Activated B cell treated with CpG ODN at 0.5 μM for 24 hours (primary cell): Measurements from ENCODE around the gene MS4A12. TPM values are rescaled to one million over a fixed set of nuclear protein-coding genes. Genes with fewer than 3 reads are reported as not detected.

Experiments used
- ATAC-seq: fragments of 200-7000 bp; cut with Tn5 transposase; one replicate; pipeline ENCODE4 v1.10.0; 2021; ENCODE audit warnings: low read depth, mild to moderate bottlenecking, moderate library complexity
- CTCF ChIA-PET: fragments of 350-600 bp; sonication (Branson Sonifier 250); formaldehyde crosslinking; loops from one replicate; lab custom pipeline; 2021; ENCODE audit warnings: antibody characterized with exemption; lab: Charles Lee
- POLR2A ChIA-PET: fragments of 350-600 bp; sonication (Branson Sonifier 250); formaldehyde crosslinking; loops from one replicate; lab custom pipeline; 2021; ENCODE audit warnings: antibody characterized with exemption; lab: Charles Lee
- DNase-seq: peaks from one replicate; pipeline ENCODE4 v3.0.0; 2022
- H3K27ac Mint-ChIP-seq: one replicate; pipeline ENCODE4 v1.8.0; 2020; ENCODE audit warnings: mixed read lengths
- H3K27me3 Mint-ChIP-seq: one replicate; pipeline ENCODE4 v1.8.0; 2021; ENCODE audit warnings: mixed read lengths
- H3K36me3 Mint-ChIP-seq: one replicate; pipeline ENCODE4 v1.8.0; 2021; ENCODE audit warnings: low read depth, mixed read lengths
- H3K4me1 Mint-ChIP-seq: one replicate; pipeline ENCODE4 v1.8.0; 2021; ENCODE audit warnings: mixed read lengths
- H3K4me3 Mint-ChIP-seq: one replicate; pipeline ENCODE4 v1.8.0; 2020; ENCODE audit warnings: mild to moderate bottlenecking, mixed read lengths
- H3K9me3 Mint-ChIP-seq: one replicate; pipeline ENCODE4 v1.8.0; 2020; ENCODE audit warnings: mixed read lengths
- CTCF ChIP-seq: fragments of 200-600 bp; IDR thresholded peaks from one replicate; pipeline ENCODE4 v1.8.0; 2022; ENCODE audit warnings: antibody characterized with exemption, mild to moderate bottlenecking
- intact Hi-C: fragments of 100-400 bp; cut with micrococcal nuclease; formaldehyde crosslinking; loops from one replicate; pipeline ENCODE4 v1.15.1; 2024
- total RNA-seq: library from RNA; stranded (reverse); gene quantifications from 2 replicates; pipeline ENCODE4 v1.2.3, GENCODE V29; 2022

Gene MS4A12
- total RNA-seq, 1 donor from 2014 or later, result not detected

GRCh38 chr11:60455531-60456042 lies 37.0 kb upstream of the MS4A12 start, which contains the start of gene MS4A1:
Gene MS4A1 (plus strand): TSS chr11:60455847. CDS start chr11:60462375, 6,528 bp downstream.
- Mint-ChIP-seq H3K36me3 (peaks cover 49% of the 10 kb centered on the region), H3K27me3 (no peaks in the 10 kb centered on the region), H3K4me3 (peak within 1 kb of the TSS; percentile 97), H3K9me3 (no peaks in the 10 kb centered on the region), H3K27ac (peak within 1 kb of the TSS; percentile 97), H3K4me1 (peaks cover 54% of the 10 kb centered on the region)
- no peak for TF ChIP-seq CTCF
- intact Hi-C loops, result loop anchor here (1.0 to 10.0 kb wide), 10 partner anchors 9 to 609 kb away; partner anchors contain the start of genes MS4A14 and MS4A7
- ATAC-seq (peak; percentile 83), DNase-seq (peak; percentile 44)
- ChIA-PET CTCF (interaction anchor here (0.6 to 6.5 kb wide), 10 partner anchors 12 to 179 kb away, joined by 3 to 194 read pairs (median 5); partner anchors contain the start of gene MS4A14), POLR2A (interaction anchor here (0.6 to 9.1 kb wide), 28 partner anchors 9 to 1512 kb away, joined by 3 to 800 read pairs (median 10); partner anchors contain the start of genes FTH1, MS4A14 and MS4A7)

- Mint-ChIP-seq H3K27ac (peak overlapping the region; percentile 97), H3K36me3 (peaks cover 66% of the 10 kb centered on the region), H3K27me3 (no peaks in the 10 kb centered on the region), H3K4me3 (peak overlapping the region; percentile 97), H3K4me1 (peaks cover 69% of the 10 kb centered on the region), H3K9me3 (no peaks in the 10 kb centered on the region)
- ChIA-PET CTCF (interaction anchor here (0.9 to 6.5 kb wide), 15 partner anchors 14 to 192 kb away, joined by 3 to 194 read pairs (median 5); partner anchors contain the start of genes MS4A14 and MS4A7), POLR2A (interaction anchor here (0.9 to 9.1 kb wide), 20 partner anchors 8 to 456 kb away, joined by 3 to 800 read pairs (median 15); partner anchors contain the start of genes MS4A14, MS4A7 and TMEM109)
- intact Hi-C loops, result loop anchor here (1.0 to 10.0 kb wide), 2 partner anchors 161 to 607 kb away; no protein-coding TSS in a partner anchor
- no peak for TF ChIP-seq CTCF
- DNase-seq (peak; percentile 36), ATAC-seq (peak; percentile 30)
Observed at GRCh38 chr11:60457576-60457975, 35.0 kb upstream of the MS4A12 start.

DNA sequence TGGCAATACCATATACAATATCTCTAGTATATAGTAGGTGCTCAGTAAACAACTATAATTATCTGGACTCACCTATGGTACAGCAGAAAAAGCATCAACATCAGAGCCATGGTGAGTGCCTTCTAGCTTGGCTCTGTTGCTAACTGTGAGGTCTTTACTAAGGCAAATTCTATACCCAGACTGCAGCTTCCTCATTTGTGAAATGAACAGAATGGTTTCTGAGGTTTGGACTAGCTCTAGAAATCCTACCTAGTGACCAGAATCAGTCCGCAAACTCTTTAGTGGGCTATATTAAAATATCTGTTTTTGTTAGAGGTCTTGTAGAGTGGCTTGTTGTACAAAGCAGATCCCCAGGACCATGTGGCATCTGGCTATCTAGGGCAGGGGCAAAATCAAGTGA lies 33.2 kb upstream of the MS4A12 start:
- H3K9me3 Mint-ChIP-seq, result no peaks in the 10 kb centered on the region
- intact Hi-C loops, result loop anchor here (1.0 to 10.0 kb wide), 2 partner anchors 9 to 605 kb away; no protein-coding TSS in a partner anchor
- H3K27me3 Mint-ChIP-seq, result no peaks in the 10 kb centered on the region
- DNase-seq (no peak), ATAC-seq (no peak)
- H3K4me3 Mint-ChIP-seq, result peak overlapping the region; percentile 97
- peak overlapping the region; percentile 97 for H3K27ac Mint-ChIP-seq
- CTCF ChIA-PET, result interaction anchor here (1.2 to 6.5 kb wide), 7 partner anchors 10 to 159 kb away, joined by 3 to 194 read pairs (median 8); no protein-coding TSS in a partner anchor
- peaks cover 84% of the 10 kb centered on the region for H3K36me3 Mint-ChIP-seq
- peaks cover 70% of the 10 kb centered on the region for H3K4me1 Mint-ChIP-seq
- POLR2A ChIA-PET, result interaction anchor here (0.6 to 9.1 kb wide), 15 partner anchors 10 to 150 kb away, joined by 3 to 800 read pairs (median 7); partner anchors contain the start of genes MS4A14 and MS4A7
- no peak for TF ChIP-seq CTCF

DNA sequence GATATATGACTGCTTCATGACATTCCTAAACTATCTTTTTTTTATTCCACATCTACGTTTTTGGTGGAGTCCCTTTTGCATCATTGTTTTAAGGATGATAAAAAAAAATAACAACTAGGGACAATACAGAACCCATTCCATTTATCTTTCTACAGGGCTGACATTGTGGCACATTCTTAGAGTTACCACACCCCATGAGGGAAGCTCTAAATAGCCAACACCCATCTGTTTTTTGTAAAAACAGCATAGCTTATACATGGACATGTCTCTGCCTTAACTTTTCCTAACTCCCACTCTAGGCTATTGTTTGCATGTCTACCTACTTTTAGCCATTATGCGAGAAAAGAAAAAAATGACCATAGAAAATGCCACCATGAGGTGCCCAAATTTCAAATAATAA lies 23.7 kb upstream of the MS4A12 start:
- DNase-seq (no peak), ATAC-seq (no peak)
- no peaks in the 10 kb centered on the region for H3K27me3 Mint-ChIP-seq
- H3K9me3 Mint-ChIP-seq, result no peaks in the 10 kb centered on the region
- CTCF ChIA-PET, result interaction anchor here (1.2 to 1.3 kb wide), 2 partner anchors 10 to 105 kb away, joined by 3 to 11 read pairs; no protein-coding TSS in a partner anchor
- H3K27ac Mint-ChIP-seq, result peak overlapping the region; percentile 57
- POLR2A ChIA-PET, result interaction anchor here (1.1 to 5.4 kb wide), 7 partner anchors 8 to 104 kb away, joined by 3 to 76 read pairs (median 18); partner anchors contain the start of genes MS4A1 and MS4A7
- peaks cover 80% of the 10 kb centered on the region for H3K36me3 Mint-ChIP-seq
- TF ChIP-seq CTCF, result no peak
- H3K4me1 Mint-ChIP-seq, result peaks cover 80% of the 10 kb centered on the region
- no peak overlapping the region for H3K4me3 Mint-ChIP-seq
- intact Hi-C loops, result loop anchor here (1.0 kb wide), 1 partner anchor 10 kb away; no protein-coding TSS in a partner anchor
